ENCODE results near the gene PIGU.

Gene PIGU

DNA sequence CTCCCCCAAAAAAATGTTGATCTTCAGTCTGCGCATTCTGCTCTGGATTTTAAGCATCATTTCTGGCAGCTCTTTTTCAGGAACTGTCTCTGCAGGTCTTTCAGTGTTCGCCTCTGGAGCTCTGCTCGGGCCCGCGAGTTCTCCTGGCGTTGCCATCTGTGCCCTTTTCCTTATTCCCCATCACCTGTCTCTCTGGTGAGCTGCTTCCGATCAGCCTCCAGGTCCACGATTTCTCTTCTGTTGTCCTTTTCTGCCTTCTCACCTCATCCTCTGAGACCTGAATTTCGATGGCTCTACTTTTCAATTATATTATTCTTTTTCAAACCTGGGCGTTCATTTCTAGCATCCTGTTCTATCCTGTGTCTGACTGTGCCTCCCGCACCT, 119.0 kb downstream of the PIGU start:
- no peak for DNase-seq (ENCODE audit: low read depth)

DNA sequence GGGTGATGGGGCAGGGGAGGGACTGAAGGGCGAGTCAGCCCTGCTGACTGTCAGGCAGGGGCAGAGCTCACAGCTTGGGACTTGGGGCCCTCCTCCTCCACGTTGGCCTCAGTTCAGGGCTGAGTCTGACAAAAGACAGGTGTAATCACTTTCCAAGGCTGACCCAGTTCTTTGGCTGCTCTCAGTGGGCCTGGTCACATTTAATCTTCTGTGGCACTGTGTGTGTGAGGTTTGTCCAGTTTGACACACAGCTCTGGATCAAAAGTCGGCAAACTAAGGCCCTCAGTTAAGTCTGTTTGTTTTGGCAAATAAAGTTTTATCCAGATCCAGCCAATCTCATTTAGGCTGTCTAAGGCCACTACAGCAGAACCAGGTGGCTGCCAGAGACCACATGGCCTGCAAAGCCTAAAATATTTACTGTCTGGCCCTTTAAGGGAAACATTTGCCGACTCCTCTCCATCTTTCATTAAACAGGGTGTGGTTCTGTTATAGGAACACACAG, 123.5 kb downstream of the PIGU start:
- DNase-seq (ENCODE audit: low read depth) = no peak

DNA sequence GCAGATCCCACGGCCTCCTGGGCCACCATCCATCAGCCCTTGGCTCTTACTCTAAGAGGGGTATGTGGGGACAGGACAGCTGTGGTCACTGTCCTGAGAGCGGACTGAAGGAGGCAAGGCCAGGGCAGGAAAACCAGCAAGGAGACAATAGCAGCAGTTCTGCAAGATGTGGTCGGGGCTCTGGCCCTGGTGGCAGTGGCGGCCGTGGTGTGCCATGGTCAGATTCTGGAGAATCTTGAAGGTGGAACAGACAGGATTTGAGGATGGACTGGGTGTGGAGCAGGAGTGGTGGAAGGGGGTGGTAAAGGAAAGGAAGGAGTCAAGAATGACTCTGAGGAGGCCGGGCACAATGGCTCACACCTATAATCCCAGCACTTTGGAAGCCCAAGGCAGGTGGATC, 124.3 kb downstream of the PIGU start:
- DNase-seq (ENCODE audit: low read depth) = no peak

DNA sequence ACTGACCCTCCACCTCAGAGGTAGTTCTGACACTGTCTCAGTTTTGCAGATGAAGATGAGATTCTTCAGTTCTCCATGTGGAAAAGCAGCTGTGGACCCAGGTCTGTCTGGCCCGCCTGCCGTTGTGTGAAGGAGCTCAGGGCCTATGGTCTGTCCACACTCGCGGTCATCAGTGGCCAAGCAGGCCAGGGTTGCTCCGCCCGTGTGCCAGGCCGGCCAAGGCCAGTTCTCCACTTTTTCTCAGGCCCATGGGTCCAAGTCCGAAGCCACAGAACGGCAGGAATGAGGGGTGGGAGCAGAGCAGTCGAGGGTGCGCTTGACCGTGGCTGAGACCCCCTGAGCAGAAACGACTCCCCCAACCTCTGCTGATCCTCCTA, 127.0 kb downstream of the PIGU start:
- DNase-seq (ENCODE audit: low read depth) = no peak

DNA sequence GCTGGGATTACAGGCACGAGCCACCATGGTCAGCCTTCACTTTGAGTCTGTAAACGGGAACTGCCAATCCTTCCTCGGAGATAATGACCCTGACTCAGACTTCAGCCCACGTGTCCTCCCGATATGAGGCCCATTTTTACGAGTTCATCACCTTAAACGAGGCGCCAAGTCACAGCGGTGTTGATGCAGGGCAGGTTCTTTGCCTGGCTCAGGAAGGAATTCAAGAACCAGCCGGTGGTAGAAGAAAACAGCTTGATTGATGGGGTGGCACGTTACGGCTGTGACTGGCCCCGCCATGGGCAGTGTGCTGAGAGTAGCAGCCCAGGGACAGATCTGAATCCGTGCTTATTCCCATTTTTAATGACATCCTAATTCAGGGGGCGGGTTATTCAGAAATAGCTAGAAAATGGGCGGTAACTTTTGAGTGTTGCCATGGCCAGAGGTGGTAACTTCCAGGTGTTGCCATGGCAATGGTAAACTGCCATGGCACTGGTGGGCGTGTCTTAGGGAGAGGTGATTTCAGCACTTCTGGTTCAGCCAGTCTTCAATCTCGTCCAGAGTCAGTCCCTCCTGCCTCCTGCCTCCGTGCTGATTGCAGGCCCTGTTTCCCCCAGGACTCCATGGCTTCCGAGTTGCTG, 127.5 kb downstream of the PIGU start:
- DNase-seq (ENCODE audit: low read depth) = no peak

DNA sequence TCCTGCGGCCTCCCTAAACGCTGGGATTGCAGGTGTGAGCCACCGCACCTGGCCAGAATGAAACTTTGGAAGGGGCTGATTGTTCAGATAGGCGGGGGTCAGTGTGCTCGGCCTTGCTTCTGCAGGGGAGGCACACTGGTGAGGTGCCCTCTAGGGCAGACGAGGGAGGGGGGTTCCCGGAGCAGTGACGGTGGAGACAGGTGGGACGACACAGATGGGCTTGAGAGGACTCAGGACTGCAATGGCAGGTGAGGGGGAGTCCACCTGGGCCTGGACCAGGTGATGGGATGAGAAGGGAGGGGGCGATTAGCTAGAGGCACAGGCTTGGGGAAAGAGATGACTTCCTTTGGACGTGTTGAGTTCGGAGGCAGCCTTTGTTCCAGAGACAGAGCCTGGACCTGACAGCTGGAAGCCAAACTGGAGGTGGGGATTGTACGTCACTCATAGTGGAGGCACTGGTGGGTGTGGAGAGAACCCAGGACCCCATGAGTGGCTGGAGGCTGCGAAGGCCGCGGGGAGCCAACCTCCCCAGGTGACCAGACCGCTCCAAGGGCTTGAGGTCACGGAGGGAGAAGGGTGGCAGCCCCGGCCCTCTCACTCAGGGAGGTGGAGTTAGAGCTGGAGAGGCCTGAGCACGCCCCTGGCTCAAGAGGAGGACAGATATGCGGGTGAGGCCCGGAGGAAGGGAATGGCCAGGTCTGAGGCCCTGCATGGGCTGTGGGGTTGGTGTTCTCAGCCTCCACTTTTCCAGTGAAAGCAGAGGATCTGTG, 128.9 kb downstream of the PIGU start:
- no peak for DNase-seq (ENCODE audit: low read depth)

DNA sequence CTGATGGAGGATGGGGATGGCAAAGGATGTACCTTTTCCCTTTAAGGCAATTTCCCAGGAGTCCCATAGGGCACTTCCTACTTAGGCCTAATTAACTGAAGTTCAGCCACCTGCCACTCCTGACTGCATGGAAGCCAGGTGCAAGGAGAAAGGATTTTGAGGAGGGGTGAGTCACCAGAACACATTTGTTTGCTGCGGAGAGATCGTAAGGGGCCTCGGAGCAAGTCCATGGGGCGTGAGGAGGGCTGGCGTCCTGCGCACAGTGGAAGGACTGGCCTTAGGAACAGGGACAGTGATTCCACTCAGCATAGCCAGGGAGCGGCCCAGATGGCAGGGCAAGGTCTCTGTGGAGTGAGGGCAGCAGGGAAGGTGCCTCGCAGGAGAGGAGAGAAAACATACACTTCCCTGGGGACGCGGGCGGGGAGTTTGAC, 130.1 kb downstream of the PIGU start:
- no peak for DNase-seq (ENCODE audit: low read depth)

DNA sequence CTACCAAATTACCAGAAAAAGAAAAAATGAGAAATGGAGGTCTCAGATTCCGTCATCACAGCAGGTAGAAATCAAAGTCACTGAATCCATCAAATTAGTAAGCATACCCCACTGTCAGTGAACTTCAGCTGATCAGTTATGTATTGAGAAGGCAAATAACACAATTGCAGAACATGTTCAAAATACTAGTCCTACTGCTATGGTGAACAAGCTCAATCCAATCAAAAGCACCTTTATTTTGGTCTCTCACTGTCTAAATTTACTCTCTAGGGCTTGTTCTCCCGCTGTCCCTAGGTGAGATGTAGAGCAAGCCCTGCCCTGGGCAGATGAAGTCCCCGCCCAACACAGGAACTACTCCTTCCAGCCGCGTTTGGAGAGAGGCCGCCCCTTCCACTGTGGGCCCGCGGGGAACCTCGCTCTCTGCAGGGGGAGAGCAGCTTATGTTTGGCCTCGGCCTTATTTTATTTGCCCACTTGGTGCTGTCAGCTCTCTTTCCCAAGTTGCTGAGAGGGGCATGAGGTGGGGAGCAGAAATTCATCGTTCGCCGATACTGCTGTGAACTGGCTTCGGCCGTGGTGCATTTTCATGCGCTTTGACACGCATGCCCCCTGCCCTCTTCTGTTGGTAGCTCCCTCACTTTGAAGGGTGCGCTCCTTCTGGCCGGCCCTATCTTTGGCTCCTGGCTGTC, 132.6 kb downstream of the PIGU start:
- DNase-seq (ENCODE audit: low read depth) = no peak

DNA sequence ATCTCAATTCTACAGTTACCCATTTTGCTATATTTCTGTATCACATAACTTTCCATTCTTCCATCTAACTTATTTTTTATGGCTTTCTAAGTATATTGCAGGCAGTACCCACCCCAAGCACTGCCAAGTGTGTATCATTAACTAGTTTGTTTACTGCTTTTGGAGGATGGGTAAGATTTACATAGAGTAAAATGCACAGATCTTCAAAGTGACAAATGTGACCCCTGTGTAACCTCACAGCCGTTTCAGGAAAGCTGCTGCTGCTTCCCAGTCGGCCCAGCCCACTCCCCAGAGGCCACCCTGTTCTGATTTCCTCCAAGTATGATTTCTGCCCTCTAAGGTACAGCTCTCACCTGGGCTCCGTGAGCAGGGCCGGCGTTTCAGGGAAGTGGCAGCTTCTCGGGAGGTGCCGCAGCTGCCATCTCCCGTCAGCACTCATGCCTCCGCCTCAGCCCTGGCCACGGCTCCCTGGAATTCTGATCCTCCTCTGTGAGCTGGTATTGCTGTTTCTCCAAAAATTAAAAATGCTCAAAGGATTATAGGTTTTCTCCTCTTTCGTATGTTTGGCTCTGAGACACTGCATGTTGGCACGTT, 133.3 kb downstream of the PIGU start:
- DNase-seq (ENCODE audit: low read depth) = no peak

DNA sequence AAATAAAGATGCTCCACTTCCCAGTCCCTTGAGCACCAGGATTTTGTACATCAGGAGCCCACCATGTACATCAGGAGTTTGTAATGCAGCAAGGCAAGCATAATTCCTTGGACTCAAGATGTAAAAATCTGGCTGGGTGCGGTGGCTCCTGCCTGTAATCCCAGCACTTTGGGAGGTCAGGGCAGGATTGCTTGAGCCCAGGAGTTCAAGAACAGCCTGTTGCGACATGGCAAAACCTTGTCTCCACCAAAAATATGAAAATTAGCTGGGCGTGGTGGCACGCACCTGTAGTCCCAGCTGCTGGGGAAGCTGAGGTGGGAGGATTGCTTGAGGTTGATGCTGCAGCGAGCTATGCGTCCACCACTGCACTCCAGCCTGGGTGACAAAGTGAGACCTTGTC, 134.5 kb downstream of the PIGU start:
- no peak for DNase-seq (ENCODE audit: low read depth)

DNA sequence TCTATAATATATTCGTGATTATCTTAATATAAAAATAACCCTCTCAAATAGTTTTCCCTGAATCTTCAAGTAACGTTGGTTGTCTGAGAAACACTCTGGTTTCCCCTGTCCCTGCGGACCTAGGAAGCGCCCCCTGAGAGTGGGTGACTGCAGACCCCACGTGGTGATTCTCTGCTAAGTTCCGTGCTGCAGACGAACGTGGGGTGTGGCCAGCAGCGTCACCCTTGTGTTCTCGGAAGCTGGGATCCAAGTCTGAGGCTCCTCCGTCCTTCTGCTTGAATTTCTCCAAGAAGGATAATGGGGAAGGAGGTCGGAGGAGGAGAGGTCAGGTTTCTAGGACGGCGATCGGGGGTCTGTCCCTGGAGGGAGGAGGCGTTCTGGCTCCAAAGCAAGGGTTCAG, 135.0 kb downstream of the PIGU start:
- no peak for DNase-seq (ENCODE audit: low read depth)

DNA sequence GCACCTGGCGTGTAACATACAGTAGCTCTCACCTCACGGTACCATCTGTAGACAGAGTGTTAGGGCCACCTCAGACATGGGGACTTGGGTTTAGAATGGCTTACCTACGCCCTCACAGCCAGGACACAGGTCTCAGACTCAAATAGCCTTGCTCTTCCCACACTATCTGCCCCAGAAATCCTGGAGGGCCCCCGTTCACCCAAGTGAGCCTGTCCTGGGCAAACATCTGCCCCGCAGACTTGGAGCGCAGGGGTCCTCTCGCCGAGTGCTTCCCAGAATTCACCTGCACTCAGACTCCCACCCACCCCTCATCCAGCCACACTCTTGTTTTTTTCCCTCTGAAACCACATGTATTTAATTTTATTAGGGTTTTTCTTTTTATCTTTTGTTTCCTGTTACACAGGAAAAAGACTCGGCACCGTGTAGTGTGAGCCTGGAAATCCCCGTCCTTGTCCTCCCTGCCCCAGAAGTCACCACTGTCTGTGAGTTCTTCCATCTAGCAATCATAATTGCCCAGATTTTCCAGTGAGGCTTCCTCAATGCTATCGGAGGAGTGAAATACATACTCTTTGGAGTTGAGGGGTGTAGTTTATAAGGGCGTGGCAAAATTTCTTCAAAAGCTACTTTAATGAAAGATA, 135.5 kb downstream of the PIGU start:
- no peak for DNase-seq (ENCODE audit: low read depth)

DNA sequence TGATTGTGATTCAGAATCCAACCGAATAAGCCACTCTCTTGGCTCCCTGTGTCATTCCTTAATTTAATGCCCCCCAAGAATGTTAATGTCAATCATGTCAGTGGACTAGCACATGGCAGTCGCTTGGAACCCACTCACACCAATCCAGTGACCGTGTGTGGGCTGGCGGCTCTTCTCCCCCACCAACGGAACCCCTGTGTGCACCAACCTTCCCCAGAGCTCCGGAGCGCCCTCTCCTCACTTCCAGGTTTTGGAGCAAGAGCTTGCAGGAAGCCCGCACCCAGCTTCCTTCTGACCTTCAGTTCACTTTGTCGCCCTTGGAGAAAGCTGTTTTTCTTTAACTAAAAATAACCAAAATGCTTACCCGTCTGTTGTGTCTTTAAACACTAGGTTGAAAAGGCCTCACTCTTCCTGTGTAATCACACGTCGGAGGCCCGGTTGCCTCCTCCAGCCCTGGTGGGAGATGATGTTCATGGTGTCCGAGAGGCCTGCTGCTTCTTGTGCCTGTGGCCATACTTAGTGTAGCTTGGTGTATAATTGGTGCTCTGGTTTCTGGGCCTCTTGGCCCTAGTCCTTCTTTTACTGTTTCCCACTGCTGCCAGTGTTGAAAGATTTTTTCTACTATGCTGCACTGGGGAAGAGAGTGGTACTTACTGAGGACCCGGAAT, 136.2 kb downstream of the PIGU start:
- DNase-seq (ENCODE audit: low read depth) = no peak

DNA sequence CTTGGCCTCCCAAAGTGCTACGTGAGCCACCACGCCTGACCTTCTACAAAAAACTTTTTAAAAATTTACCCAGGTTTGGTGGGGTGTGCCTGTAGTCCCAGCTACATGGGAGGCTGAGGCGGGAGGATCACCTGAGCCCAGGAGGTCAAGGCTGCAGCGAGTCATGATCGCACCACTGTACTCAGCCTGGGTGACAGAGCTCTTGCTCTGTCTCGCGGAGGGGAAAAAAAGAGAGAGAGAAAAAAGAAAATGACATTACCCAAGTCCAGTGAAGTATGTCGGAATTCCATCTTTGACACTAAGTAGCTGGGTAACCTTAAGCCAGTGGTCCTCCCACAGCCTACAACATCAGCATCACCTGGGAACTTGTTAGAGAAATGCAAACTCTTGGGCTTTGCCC, 137.1 kb downstream of the PIGU start:
- no peak for DNase-seq (ENCODE audit: low read depth)

DNA sequence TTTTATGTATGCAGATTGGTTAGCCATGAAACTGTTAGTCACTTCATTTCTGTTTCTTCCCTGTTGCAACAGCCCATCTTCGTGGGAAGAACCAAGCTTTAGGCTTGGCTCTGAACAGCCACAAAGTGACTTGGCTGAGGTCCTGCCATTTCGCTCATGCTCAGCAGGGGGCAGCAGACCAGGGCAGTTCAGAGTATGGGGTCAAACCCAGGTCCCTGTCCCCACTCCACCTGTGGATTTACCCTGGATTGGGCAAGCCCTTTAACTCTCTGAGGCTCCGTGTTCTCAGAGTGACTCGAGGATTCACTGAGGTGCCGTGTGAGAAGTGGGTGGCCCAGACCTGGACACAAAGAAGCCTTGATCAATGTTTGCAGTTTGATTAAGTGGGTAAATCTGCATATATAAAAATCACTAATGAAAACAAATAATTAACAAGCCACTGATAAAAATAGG, 138.2 kb downstream of the PIGU start:
- DNase-seq (ENCODE audit: low read depth) = peak; percentile 33

DNA sequence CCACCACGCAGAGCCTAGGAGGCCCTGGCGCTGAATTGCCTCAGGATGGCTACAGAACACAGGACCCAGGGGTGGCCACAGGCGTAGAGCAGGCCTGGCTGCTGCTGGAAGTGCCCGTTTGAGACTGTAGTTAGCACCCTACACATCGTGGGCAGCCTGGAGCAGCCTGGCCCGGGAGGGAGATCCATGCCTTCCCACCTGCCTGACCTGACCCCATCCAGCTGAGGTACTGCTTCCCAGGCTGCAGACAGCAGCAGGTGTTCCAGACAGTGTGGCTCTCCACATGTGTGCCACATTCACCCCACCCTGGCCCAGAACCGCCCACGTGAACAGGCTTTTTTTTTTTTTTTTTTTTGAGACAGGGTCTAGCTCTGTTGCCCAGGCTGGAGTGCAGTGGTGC, 139.2 kb downstream of the PIGU start:
- DNase-seq (ENCODE audit: low read depth) = no peak

DNA sequence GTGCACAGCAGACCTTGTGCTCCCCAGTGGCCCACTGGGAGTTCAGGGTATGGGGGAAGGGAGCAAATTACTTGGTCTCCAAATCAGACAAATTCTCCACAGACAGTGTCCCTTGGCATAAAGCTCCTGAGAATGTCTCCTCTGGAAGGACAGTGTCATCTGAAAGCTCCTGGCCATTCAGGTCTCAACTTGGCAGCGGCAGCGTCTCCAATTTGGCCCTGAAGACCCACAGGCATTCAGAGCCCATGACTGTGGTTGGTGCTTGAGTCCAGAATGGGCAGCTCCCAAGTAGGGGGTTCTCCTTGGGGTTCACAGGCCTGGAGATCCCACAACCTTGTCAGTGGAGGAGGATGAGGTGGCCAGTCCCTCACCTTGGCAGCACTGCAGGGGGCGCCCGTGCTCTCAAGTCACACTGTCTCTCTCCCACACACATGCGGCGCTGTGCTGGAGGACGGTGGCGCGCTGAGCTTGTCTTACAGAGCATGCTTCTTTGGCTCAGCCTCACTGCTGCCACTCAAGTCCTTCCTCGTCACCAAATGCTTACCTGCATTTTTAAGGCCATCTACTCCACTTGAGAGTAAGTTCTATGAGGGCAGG, 140.0 kb downstream of the PIGU start:
- DNase-seq (ENCODE audit: low read depth) = peak; percentile 27

DNA sequence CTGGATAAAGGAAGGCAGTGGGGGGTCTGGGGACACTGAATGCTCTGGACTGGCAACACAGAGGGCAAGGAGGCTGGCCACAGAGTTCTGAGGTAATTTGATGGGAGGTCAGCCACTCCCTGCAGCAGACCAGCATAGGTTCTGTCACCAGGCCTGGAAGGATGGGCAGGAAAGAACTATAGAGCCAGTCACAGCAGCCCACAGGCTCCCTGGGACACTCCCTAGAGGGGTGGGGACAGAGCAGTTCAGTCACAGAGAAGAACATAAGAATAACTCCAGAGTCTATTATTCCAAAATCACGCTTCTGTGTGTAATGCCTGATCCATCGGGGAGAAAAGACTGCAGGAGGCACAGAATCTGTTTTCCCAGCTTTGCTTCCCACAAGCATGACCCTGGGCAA, 141.0 kb downstream of the PIGU start:
- DNase-seq (ENCODE audit: low read depth) = no peak

DNA sequence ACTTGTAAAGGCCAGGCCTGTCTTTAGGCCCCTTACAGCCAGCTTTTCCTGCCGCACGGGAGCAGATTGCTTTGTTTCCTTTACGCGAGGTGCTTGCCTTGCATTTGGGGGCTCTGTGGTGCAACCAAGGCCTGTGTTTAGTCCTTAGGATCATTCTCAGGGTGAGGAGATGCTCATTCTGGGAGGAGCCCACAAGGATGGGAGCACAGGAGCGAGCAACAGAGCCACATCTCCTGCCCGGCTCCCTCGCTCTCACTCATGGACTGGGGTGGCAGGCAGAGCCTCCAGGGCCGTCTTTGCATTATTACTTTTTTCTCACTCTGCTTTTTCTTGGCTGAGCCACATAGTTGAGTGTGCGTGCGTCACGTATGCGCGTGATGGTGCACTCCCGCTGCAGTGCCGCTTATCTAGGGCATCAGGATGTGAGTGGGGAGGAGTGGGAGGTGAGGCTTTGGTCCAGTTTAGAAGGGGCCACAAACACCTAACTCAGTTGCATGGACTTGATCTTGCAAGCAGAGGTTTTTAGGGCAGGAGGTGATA, 141.5 kb downstream of the PIGU start:
- DNase-seq (ENCODE audit: low read depth) = no peak

DNA sequence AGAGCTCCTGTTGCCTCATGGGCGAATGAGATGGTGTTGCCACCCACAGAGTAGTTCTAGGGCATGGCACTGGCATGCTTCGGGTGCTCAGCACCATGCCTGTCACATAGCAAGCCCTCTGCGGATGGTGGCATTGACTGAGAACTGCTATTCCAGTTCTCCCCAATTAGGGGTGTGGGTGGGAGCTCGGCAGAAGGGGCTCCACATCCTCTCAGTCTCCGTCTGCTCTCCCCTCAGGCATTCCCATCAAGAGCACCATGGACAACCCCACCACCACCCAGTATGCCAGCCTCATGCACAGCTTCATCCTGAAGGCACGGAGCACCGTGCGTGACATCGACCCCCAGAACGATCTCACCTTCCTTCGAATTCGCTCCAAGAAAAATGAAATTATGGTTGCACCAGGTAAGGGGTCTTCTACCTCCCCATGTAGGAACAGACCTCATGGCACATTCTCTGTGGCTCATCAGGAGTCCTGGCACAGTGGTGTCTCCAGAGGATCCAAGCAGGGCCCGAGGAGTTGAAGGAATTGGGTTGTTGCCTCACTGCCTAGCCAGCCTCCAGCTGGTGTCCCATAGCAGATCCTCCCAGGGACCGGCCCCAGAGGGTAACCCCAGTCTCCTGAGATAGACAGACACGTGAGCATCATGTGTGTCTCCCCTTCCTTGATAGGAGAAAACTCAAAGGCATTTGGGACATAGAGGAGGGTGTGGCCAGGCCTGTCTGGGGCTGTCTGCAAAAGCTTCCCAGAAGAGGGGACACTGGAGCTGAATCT, 142.3 kb downstream of the PIGU start:
- DNase-seq (ENCODE audit: low read depth) = no peak

All from activated T-helper 9 cell treated with anti-CD3 and anti-CD28 coated beads, Interleukin-2, amount 50 U/mL, for 16 hours (primary cell).